ENCODE measurements around the gene PIF1.
"Not testable (repeated sequence)": the region's sequence is repeated elsewhere in the genome, so short reads cannot be mapped to it uniquely, and the experiment has no call there.

- TF ChIP-seq CTCF (conservative IDR thresholded peaks at IDR 0.05; ENCODE audit: low read length); EZH2phosphoT487 (IDR thresholded peaks at IDR 0.05; ENCODE audit: borderline replicate concordance, low read depth, low read length): not testable (repeated sequence)
Measured at GRCh38 chr15:64795299-64795698, 30.1 kb downstream of the PIF1 start.
